NCI-H510A treated with DMSO at 0.1 percent for 48 hours (cell line): ENCODE results near the gene FYCO1.

ENCODE experiments used
- DNase-seq: peaks from one replicate; lab custom pipeline; 2025; lab: John Stamatoyannopoulos, UW

Gene FYCO1

DNA sequence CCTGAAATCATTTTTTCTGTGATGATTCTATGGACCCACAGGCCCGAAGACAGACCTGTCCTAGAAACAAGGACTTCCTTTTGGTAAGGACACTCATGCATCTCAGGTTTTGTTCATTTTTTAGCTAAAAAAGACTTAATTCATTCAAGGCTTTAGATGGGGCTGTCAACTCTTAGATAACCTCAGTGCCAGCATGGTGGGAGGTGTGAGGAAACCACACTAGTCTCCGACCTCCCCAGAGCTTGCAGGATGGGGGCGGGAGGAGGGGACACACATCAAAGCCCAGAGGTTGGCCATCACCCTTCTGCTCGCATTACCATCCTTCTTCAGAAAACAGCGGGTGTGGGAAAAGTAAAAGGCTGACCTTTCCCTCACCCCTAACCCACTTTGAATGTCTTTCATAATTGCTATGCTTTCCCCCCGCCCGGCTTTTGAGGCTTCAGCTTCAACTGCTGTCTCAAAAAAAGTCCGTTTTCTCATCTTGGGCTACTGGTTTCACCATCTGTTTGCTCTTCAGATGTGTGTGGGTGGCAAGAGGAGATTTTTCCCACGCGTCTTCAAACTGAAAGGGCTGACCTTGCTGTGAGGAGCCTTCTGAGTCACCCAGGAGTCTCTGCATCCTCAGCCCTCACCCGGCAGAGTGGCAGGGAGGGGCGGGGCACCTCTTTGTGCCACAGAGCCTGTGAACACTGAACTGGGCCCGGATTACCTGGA lies 79.9 kb downstream of the FYCO1 start:
- DNase-seq, result no peak

DNA sequence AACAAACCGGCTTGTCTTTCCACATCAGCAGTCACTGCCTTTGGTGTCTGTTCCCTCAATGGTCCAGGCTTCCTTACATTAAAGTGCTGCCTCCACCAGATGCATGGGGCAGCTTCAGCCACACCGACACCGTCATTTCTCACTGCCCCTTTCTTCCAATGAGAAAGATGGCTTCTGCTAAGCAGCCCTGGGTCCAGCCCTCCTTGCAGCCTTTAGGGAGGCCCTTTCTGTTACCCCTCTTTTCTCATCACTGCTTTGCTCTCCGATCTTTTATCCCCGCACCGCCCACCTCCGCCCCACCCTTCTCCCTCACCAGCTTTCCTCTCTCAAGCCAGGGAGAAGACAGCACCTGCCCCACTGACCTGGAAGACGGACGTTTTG lies 80.6 kb downstream of the FYCO1 start:
- no peak for DNase-seq

DNA sequence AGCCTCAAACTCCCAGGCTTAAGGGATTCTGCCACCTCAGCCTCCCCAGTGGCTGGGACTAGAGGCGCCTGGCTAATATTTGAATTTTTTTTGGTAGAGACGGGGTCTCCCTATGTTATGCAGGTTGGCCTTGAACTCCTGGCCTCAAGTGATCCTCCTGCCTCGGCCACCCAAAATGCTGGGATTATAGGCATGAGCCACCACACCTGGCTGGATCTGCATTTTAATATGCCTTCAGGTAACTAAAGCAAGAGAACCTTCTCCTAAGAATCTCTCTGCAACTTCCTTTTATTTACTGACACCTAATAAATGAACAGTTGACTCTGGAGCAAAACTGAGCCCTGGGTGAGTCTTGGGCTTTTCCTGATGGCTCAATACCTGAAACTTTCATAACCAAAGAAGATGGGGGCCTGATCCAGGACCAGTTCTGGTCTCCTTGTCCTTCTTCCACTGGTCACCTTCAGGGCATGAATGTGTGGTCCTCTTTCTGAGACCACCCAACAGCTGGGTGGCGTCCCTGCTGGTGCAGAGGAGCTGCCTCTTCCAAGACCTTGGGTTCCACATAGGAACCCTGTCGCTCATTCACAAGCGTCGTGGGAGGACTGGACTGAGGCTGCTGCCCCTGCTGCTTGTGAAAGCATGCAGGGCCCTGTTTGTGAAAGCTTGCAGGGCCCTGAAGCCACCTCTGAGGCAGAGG lies 81.1 kb downstream of the FYCO1 start:
- DNase-seq, result no peak

DNA sequence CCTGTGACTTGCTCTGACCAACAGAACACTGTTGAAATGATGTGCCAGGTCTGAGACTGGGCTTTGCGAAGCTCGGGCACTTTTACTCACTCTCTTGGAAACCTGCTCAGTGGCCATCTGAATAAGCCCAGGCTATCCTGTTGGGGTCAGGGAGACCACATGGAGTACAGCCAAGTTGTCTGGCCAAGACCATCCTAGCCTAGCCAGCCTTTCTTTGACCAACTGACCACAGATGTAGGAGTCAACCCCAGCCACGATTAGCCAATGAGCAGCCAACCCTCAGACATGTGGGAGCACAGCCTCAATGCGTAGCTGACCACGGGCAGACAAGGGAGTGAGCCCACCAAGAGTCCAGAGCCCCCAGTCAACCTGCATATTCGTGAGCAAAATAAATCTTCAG lies 83.2 kb downstream of the FYCO1 start:
- DNase-seq, result no peak

DNA sequence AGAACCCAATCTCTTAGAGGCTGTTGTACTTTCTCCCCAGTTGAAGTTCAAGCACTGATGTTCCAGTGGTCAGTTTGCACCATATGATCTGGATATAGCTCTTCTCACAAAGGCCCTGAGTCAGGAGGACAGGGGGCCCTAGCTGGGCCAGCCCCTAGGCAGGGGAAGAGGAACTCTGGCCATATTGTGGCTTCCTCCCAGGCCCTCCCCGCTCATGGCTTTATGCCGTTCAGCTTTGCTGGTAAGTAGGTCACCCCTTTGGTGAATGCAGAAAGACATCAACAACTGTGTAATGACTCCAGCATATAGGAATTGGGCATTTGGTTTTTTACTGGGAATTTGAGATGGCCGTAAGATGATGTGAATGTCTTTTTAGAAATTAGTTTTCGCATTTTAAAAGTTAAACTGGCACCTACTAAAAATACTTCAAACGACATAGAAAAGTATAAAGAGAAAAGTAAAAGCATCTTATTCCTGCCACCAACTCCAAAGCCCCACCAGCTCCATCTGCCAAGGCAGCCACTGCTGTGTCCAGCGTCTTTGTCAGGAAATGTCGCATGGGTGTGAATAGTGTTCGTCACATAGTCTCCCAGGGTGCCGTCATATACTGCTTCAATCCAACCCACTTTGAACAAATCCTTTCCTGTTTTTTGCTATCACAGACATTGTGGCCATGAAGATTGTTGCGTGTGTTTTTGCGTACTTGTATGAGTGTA lies 84.0 kb downstream of the FYCO1 start:
- DNase-seq, result no peak

DNA sequence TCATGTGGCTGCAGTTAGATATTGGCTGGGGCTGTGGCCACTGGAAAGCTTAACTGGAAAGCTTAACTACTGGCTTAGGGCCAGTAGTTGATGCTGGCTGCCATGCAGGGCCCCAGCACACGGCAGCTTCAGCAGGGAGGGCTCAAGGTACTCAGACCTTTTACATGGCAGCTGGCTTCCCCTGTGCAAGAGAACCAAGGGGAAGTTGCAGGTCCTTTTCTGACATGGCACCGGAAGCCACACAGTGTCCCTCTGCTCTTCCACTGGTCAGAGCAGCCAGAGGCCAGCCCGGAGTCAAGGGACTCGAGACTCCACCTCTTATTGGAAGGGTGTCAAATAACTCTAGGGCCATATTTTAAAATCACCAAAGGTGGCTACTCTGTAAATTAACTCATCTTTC lies 84.7 kb downstream of the FYCO1 start:
- no peak for DNase-seq

DNA sequence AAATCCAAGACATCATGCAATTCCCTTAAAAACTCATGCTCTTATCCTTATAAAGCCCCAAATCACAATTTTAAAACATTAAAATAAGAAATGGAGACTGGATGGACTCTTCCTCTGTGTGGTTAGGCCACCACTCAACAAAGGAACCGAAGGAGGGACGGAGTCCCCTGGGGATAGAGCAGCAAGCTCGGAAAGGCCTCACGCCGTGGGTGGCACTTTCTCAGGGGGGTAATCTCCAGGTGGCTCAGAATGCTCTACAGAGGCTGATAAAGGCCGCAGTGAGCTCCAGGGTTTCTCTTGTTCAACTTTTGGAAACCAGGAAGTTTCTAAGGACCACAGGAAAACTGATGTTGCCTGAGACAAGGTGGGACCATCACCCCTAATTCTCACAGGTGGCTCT lies 86.1 kb downstream of the FYCO1 start:
- DNase-seq, result no peak

DNA sequence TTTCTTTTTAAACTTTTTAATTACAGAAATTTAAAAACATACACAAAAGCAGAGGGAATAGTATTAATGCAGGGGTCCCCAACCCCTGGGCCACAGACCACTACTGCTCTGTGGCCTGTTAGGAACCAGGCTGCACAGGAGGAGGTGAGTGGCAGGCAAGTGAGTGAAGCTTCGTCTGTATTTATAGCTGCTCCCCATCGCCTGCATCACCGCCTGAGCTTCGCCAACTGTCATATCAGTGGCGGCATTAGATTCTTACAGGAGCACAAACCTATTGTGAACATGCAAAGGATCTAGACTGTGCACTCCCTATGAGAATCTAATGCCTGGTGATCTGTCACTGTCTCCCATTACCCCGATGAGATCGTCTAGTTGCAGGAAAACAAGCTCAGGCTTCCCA lies 86.9 kb downstream of the FYCO1 start:
- DNase-seq, result no peak

DNA sequence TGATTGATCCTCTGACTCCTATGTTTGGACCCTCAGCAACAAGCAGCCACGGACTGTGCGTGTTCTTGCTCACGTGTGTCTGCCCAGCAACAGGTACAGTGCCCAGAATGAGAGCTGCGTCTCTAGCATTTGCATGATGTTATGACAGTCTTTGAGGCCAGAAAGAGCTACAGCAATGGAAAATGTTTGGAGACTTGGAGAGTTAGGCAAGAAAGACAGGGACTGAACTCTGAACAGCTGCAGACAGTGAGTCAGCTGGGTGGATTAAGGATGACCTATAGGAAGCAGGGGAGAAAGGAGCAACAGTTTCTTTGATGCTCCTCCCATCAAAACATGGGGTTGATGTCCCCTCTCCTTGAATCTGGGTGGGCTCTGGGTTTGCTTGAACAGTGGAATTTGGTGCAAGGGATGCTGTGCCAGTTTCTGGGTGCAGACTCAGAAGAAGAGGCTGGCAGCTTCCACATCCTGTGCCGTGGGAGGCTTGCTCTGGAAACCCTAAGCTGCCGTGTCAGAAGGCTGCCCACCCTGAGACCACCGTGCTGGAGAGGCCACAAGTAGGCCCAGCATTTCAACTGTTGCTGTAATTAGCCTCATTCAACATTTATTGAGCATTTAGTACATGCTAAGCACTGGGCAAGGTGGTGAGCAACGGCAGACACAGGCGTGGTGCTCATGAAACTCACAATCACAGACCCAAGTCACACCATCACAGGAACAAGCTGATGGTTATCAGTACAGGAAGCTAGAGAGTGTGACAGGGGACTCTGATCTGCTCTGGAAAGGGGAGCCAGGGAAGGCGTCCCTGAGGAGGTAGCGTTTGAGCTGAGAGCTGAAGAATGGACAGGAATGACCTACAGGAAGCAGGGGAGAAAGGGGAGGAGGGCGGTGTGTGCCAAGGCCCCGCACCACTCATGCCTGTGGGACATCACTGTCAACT lies 87.6 kb downstream of the FYCO1 start:
- no peak for DNase-seq

DNA sequence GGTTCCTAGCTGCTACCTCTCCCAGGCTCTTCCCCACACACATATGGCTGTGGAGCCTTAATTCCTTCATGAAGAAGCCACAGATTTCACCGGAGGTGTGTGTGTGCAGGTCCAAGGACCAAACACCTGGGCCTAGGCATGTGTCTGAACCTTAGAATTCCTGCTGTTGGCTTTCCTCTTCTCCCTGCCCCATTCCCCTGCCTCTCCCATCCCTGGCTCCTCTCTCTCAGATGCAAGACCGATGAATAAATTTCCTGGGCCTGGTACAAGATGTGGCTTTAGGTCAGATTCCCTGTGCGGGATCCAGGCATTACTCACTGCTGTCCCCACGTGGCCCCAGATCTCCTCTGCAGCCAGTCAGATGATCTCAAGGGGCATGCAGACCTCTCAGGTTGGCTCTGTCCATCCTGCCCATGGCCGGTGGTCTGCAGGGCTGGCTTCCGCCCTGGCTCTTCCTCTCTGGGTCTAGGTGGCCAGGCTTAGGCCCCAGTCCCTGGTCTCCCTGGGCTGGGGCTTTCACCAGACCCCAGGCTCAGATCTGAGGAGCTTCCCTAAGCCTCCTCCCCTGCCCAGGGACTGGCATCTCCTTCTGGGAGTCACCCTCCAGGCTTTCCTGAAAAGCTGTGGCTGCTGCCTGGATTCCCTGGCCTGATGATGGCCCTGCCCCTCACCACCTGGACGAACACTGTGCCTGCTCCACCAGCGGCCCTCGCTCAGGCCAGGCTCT lies 88.8 kb downstream of the FYCO1 start:
- DNase-seq, result peak; percentile 0

DNA sequence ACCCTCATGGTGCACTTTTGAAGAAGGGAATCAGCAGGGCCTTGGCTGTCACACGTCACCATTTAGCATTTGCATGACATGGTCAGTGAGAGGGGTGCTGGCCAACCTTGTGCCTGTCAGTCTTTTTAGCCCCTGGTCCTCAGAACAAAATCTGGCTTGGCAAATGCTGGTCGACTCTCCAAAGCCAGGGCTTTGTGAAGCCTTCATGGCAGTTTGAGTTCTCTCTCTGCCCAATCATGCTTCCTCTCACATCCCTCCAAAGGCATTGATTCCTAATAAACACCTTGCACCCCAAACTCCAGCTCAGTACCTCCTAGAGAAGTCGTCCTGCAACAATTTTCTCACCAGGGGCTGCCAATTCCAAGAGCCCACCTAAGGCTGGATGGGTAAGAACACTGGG lies 89.9 kb downstream of the FYCO1 start:
- DNase-seq, result no peak

DNA sequence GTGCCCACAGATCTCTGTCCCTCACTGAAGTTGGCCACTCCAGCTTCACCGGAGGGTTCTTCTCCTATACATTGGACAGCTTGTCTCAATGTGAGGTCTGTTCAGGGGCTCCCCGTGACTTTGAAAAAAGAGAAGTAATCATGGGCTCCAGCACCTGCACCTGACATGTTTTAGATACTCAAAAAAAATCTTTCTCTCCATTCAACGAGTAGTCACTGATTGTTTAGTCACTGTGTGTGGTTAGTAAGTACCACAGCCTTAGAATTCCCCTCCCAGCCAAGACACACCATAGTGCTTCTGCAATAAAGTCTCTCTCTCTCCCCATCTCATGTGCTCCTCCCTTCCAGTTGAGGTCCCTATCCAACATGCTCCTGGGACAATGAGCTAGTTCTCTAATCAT lies 90.7 kb downstream of the FYCO1 start:
- no peak for DNase-seq

DNA sequence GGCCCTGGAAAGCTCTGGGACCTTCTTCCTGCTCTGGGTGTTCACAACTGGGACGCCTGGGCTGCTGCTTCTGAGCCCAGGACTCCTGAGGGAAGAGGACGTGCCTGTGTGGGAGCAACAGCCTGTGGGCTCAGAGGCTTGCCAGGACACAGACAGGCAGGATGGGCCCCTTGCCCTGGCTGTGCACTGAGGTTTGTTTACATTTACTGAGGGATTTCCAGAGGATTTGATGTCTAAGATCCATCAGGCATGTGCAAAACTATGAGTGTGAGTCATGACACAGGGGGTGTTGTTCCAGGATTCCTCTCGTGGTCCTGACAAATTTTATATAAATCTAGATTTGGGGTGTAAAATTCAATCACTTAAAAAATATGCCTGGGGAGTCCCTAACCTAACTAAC lies 98.7 kb downstream of the FYCO1 start:
- no peak for DNase-seq

DNA sequence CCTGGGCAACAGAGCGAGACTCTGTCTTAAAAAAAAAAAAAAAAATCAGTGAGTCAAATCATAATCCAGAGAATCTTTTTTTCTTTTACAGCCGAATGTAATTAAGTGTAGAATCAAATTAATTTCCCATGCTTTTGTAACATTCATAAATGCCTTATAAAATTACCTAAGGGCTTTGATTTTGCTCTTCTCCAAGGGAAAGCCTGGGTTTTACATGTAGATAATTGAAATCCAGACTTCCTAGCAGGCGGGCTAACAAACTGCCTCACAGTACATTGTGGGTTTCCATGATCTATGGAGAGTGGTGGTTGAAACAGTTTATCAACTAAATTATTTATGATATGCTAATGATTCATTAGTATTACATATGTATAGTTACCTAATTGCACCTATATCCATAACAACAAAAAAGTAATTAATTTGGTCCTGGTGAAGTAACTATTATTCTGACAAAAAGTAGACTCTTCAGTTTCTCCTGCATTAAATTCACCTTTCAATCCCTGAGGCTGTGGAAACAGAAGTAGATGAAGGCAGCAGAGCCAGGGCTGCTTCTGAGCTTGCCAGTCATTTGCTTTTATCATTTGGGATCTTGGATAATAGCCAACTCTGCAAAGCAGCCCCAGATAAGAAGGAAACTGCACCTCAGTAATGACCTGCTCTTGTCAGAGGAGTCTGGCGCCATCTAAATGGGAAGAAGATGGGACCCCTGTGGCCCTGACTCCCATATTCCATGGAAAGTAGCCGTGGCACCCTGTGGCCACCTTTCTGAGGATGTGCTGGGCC lies 99.7 kb downstream of the FYCO1 start:
- no peak for DNase-seq

DNA sequence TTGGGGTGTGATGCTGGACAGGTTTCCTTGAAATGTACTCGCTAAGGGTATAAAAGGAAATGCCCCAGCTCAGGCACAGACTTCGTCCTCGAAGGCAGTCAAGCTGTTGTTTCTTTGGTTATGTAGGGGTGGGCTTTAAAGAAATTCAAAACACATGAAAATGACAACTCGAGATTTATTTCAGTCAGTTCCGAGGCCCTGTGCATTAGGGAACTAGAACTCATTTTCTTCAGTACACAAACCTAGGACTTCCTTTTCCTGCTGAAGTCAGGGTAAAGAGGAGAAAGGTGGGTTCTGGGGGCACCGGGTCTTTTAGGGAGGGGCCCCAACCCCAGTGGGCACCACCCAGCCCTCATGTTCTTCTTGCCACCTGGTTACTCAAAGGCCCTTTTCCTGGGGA lies 101.6 kb downstream of the FYCO1 start:
- DNase-seq, result no peak

DNA sequence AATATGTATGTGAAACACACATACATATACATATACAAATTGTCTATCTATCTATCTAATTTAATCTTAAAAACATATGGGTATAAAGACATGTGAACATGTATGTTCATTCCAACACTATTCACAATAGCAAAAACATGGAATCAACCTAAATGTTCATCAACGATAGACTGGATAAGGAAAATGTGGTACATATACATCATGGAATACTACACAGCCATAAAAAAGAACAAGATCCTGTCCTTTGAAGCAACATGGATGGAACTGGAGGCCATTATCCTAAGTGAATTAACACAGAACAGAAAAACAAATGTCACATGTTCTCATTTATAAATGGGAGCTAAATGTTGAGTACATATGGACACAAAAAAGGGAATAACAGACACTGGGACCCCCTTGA lies 103.5 kb downstream of the FYCO1 start:
- no peak for DNase-seq

DNA sequence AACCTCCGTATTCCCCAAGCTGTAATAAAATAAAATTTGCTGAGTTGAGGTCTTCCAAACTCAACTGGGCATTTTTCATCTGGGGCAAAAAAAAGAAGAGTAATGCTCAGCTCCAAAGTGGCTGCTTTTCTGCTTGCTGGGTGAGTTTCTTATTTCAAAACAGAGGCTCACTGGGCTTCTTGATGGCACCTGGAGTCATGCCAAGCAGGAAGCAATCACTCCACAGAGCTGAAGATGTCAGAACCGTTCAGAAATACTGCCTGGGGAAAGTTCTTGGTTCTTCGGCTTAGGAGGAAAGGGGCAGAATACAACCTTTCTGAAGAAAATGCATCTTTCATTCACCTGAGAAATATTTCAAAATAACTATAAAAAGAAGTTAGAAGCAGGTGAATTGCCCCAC lies 105.2 kb downstream of the FYCO1 start:
- peak; percentile 31 for DNase-seq

DNA sequence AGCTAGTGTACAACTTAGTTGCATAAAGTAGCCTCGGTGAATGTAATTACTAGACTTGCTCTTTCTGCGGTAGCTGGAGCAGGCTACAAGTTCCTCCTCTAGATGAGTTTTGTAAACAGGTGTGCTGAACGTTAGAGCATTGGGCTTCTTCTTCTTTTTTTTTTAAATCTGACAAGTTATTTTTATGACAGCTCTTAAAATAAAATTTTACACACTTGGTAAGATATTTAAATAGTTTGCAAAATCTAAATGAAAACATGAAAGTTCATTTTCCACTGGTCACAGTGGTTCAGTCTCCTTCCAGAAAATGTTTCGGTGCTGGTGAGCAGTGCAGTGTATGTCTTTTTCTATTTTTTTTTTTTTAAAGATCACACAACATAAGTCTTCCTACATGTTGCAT lies 106.3 kb downstream of the FYCO1 start:
- DNase-seq, result no peak

DNA sequence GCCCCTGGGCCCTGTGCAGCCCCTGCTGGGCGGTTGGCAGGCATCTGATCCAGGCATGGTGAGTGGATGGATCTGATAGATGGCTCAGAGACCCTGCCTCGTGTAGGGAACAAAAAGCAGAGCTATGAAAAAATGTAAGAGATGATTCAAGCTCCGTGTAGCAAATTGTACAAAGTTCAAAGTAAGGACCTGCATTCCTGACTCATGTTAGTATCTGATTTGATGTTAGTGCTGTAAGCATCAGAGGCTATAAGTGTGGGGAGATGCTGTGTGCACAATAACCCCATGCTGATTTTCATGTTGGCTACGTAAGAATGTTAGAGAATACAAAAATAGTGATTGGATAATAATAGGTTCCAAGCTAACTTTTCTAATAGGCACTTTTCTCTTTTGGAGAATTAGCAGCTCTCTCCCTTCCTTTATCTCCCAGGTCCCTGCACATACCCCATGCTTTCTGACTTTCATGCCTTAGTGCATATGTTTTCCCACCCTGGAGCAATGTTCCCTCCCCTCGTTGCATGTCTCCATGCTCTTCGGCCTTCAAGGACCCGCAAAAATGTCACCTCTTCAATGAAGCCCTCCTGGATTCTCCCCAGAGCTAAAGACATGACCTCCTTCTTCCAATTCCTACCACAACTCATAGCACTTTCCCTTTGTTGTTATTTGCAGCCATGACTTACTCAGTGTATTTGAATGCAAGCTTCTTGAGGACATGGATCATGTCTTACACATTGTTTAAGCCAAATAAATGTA lies 107.7 kb downstream of the FYCO1 start:
- no peak for DNase-seq

DNA sequence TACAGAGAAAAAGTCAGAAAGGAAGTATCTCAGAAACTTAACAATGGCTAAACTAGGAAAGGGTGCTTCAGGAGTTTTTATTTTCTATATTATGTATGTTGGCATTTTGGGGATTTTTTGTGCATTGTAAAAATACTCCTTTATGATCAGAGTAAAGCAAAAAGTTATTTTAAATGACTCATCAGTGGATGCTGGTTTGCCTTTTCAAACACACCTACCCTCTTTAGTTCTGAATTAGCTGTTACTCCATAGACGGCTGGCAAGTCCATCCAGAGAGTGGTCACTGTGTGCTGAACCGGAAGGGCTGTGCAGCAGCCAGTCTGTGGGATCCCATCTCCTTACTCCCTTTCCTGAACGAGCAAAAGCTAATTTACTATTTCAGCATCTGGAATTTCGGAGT lies 108.3 kb downstream of the FYCO1 start:
- DNase-seq, result no peak
